ENCODE measurements around the gene BNIP5.

BNIP5 gene, protein sequence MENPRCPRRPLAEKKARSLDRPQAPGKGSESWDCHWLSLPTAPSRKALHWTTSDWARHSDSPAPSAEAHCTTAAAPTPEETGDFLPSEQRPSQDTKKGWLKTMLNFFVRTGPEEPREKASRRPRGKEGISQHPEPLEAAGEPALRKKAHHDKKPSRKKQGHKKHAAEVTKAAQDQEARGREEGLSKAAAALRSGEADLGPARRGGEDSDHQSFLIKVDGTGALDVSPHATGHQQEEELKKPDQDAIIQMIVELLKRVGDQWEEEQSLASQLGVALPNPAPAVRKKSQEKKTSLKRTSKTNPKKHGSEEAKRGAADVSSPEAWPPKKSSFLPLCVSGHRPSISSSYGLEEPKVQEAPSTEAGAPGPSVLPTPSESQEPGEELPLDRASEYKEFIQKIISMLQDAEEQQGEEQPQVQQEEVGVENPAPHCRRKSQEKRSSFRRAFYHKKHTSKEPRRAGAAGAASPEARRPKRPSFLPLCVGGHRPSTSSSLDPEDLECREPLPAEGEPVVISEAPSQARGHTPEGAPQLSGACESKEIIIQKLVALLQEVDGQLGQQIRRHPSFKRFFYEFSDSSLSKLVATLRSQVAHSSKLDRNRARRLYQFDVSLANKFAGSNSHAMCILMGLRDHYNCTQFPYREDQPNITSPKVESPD

DNA sequence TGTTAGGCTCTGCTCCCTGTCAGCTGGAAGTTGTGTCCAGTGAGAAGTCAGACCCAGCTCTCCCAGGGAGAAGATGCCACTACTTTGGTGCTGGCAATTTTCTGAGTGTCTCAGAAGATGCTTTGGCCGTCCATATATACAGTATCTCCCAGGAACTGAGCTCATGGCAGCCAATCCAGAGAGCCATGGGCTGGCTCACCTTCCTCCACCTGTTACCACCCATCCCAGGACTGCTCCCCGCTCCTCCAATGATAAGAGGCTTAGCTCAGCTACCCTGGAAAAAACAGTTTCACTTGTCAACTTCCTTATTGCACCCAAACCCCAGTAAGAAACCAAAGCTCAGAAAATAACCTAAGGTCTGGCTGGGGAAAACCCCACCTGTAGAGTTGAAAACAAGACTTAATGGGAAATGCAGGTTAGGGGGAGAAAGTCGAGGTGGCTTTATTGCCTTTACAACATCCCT is at the start of gene BNIP5:
Gene BNIP5 (minus strand): TSS at position 110 of the 463 bp plus-strand sequence. CDS start 6,198 bp downstream, outside the sequence.
- no peak for DNase-seq (ENCODE audit: low read depth in 2 of 2)

DNA sequence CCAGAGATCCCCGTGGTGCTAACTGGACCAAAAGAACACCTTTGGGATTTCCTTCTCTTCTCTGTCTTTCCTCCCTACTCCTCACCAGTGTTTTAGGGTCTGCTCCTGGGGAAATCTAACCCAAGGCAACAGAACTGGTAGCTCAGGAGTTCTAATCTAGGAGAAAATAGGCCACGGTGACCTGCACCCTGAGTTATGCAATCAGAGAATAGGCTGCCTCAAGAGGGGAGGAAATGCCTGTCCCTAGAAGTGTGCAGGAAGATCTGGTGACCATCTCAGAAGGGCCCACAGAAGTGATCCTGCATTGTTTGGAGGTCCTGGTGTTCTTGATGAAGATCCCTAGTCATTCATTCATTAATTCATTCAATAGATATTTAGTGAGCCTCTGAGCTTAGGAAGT is 47.4 kb upstream of the BNIP5 start:
- no peak for DNase-seq (ENCODE audit: low read depth in 2 of 2)

DNA sequence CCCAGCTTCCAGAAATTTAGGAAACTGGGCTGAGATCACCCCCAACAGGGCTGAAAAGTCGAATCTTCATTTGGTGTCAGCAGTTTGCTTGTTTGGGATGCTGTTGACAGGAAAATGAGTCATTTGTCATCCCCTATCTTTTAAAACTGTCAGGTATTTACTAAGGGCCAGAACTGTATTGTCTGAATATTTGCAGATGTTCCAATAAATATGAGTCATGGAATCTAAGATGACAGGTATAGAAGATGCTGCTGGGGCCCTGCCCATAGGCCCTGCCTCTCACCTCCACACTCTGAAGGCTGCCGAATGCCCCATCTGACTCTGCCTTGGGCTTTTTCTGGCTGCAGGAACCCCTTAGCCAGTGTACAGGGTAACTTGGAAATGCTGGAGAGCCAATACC is 46.9 kb upstream of the BNIP5 start:
- no peak for DNase-seq (ENCODE audit: low read depth in 2 of 2)

DNA sequence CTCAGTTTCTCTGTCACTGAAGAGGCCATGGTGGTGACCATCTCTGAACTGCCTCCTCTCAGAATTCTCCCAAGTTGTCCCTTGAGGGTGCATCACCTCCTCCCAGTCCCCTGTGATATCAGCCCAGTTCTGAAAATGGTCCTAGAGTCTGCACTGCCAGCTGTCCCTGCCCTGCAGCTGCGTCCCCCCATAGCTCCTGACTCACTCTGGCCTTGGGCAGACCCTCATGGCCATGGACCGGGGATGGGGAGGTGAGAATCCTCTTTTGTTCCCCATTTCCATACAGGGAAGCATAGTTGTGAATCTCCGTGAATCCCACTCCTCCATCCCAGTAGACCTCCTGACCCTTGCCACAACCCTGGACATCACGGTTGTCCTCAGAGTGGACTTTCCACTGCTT is 46.3 kb upstream of the BNIP5 start:
- DNase-seq (ENCODE audit: low read depth in 2 of 2), result no peak

DNA sequence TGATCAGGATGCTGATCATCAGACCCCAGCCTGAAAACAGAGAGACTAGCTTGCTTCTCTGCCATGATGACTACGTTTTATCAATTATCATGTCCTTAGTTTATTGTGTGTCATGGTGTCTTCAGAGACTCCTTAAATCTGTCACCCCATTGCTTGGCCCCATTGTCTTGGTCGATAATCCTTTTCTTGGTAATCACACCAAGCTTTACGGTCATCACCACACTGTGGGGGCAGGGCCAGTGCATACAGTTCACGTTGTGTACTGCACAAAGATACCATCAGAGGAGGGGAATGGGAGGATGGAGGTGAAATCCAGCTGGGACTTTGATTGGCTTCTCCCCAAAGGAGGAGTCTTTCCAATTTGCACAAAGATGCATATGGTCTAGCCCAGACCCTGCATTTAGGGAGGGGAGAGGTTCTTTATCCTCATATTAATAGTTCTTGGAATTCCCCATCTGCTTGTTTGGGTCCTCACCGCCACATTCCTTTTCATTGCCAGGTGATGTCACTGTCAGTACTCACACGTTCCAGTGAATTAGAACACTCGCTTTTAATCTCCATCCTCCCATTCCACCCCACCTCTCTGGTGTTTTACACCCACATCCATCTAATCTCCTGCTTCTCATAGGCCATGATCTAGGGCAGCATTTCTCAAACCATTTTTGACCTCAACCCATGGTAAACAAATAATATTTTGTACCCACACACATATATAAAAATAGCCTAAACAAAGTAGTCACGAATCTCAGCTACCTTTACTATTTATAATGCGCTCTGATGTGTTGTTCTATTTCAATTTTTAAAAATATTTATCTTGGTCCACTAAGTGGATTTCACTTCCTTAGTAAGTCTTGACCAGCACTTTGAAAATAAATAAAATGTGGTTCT is 45.1 kb upstream of the BNIP5 start:
- DNase-seq (ENCODE audit: low read depth in 2 of 2), result no peak

DNA sequence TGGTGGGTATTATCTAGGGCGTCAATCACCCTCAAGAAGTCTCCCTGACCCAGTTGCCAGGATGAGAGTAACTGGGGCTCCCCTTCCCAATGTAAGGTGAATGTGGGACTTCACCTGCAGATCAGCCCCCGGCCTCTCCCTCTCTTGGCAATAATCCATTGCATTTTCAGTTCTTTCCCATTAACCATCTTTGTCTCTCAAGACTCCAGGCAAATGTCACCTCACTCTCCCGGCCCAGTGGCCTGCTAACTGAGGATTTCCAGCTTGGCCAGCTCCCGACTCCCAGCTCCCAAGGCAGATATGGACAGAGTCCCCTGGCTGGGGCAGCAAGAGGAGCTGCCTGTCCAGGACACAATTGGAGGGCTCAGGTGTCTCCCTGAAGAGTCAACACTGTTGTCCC is 43.5 kb upstream of the BNIP5 start:
- no peak for DNase-seq (ENCODE audit: low read depth in 2 of 2)

DNA sequence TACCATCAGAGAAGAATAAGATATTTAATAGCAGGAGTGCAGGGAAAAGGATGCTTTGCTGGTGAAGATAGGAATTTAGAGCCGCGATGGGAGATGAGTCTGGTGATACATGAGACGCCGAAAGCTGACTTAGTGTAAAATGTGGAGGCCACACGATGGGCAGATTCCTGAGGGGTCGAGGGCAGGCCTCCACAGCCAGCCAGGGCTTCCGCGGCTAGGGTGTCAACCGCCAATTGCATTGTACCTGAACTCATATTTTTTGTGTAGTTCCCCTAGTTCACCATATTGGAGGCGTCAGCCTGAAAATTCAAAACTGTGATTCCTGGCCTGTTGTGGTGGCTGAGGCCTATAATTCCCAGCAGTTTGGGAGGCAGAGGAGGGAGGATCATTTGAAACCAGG is 42.2 kb upstream of the BNIP5 start:
- DNase-seq (ENCODE audit: low read depth in 2 of 2), result no peak

DNA sequence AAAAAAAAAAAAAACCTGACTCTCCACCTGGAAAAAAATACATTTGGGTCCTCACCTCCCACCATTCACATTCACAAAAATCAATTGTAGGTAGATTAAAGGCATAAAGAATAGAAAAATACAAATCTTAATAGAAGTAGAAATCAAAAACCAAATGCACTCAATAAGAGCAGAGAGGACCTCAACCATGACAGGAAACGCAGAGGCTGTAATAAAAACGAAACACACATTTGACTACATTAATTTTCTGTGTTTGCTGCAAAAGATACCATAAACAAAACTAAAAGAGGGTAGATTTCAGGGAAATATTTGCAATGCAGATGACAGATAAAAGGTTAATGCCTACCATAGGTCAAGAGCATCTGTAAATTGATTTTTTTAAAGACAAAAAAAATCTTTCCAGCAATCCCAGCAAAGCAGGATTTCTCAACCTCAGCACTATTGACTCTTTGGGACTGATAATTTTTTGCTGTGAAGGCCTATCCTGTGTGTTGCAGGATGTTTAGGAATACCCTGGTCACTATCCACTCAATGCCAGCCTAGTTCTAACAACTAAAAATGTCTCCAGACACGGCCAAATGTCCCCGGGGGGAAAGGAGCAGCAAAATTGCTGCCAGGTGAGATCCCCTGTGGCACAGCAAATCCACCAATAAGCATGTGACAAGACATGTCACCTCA is 41.7 kb upstream of the BNIP5 start:
- no peak for DNase-seq (ENCODE audit: low read depth in 2 of 2)

DNA sequence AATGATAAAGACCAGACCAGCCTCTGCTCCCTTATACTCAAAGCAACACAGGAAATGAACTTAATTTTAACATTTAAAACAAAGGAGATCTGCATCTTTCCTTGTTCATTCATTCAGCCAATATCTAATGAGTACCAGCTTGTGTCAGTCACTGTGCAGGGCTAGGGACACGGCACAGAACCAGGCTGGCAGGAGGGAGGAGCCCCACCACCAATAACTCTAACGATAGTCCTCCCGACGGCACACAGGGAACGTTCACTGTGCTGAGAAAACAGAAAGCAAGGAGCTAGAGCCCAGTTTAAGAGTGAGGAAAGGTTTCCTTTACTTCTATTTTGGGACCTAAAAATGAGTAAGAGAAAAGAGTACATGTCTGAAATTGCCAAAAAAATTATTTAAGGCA is 40.9 kb upstream of the BNIP5 start:
- no peak for DNase-seq (ENCODE audit: low read depth in 2 of 2)

DNA sequence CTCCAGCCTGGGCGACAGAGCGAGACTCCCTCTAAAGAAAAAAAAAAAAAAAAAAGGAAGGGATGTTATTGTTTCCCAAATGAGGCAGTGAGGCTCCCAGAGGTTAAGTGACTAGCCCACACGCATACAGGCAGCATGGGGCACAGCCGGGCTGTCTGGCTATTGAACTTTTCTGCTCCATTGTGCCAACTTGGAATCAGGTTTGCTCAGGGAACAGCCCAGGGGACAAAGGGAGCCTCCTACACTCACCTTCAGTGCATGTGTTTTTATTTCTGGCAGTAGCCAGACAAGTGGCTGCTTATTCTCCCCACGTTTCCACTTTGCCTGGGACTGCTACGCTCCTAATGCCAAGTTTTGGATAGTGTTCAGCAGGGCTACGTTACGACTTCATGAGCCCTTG is 40.1 kb upstream of the BNIP5 start:
- no peak for DNase-seq (ENCODE audit: low read depth in 2 of 2)

DNA sequence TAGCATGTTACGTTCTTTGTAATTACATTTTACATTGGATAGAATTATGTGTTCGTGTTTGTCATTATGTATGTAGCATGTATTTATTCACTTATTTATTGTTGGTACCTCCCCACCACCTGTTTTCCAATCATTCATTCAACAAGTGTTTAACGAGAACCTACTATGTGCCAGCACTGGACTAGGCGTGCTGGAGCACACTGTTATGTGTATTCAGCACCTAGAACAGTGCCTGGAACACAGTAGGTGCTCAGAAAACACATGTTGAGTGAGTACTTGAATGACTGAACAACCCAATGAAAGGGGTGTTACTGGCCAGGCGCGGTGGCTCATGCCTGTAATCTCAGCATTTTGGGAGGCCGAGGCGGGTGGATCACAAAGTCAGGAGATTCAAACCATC is 39.5 kb upstream of the BNIP5 start:
- DNase-seq (ENCODE audit: low read depth in 2 of 2), result no peak

DNA sequence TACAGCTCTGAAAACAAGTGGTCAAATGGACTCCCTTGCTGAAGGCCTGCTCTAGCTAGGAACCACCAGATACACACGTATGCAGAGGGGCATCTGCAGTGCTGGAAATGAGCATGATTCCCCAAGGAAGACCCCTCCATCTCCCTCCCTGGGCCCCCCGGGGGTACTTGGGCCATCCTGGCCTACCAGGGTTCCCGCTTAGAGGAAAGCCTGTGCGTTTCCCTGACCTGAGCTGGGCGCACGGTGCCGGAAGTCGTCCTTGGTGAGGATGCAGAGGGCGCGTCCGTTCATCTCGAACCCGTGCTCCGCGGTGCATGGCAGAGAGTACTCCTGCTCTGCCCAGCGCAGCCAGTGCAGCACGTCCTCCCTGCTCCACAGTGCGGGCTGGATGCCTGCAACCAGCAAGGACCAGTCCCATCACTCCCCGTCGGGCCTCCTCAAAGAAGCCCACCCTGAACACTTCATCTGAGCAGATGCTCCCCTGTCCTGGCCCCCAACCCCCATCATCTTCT is 39.0 kb upstream of the BNIP5 start:
- DNase-seq (ENCODE audit: low read depth in 2 of 2), result no peak

DNA sequence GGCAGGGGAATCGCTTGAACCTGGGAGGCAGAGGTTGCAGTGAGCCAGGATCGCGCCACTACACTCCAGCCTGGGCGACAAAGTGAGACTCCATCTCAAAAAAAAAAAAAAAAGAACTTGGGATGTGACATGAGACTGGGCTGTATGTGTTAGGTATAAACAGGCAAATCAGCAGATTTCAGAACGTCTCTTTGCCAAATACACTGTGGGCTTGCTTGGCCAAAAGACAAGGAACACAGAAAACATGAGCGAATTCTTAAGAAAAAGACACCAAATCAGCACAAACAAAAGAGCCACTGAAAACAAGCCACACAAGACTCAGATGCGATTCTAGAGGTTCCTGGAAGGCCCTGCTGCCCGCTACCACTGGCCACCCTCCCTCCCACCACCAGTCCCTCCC is 38.3 kb upstream of the BNIP5 start:
- DNase-seq (ENCODE audit: low read depth in 2 of 2), result no peak

DNA sequence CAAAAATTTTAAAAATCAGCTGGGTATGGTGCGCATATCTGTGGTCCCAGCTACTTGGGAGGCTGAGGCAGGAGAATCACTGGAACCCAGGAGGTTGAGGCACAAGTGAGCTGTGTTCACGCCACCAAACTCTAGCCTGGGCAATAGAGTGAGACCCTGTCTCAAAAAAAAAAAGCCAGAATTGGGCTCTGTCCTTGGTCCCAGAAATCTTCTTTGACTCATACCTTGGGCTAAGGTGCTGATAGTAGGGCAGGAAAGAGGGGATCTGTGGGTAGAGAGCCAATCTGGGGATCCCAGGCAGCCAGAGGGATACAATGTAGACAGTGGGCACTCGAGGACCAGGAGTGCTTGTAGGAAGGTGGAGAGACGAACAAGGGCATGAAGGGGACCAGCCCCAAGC is 37.5 kb upstream of the BNIP5 start:
- no peak for DNase-seq (ENCODE audit: low read depth in 2 of 2)

DNA sequence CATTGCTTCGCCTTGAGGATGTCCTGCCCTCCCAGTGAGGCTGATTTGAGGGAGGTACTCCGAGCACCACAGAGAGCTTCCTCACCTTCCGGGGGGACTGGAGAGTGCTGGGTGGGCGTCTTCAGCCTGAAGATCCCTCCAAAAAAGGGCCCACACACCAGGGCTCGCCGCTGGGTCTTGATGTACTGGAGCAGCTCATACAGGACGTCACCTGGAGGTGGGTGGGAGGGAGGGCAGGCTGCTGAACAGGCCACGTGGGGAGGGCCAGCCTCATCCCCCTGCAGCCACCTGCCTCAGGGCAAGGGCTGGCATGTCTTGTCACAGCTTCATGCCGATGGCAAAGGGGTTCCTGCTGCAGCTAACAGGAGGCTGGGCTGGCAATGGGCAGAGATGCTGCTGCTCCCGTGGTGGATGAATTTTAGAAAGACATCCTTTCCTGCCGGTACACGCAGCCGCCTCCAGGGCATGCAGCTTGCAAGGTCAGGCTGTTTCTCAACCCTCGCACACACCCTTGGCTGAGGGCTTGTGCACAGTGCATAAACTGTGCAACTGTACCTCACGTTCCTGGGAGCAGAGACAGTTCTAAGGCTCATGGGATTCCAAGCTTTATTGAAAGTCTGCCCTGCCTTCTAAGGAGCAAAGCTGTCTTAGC is 36.8 kb upstream of the BNIP5 start:
- DNase-seq (ENCODE audit: low read depth in 2 of 2), result no peak

DNA sequence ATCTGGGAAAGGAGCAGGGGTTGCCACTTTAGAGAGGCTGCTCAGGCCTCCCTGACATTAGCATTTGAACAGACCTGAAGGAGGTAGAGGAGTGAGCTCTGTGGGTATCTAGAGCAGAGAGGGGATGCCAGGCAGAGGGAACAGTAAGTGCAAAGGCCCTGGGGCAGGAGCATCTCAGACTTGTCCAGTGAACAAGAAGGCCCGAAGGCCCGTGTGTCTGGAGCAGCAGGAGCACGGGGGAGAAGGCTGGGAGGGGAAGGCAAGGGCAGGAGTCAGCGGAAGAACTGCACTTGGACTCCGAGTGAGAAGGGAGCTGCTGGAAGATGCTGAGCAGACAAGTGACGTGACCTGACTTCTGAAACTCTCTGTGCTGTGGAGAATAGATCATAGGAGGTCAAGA is 35.4 kb upstream of the BNIP5 start:
- DNase-seq (ENCODE audit: low read depth in 2 of 2), result no peak

DNA sequence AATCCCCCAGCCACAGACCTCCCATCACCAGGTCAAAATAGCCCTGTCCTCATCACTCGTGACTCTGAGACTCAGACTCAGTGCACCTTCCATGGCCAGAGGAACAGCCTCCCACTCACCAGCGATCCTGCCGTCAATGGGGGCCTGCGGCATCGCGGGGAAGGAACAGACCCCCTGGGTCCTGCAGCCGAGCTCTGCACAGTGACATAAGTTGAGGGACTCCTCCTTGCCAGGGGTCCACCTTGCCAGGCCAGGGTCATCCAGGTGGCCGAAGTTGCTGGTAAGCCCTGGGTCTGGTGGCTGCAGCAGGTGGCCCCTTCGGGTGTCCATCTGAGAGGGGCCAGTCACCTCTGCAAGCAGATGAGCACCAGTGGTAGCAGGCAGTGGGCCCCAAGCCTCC is 34.5 kb upstream of the BNIP5 start:
- no peak for DNase-seq (ENCODE audit: low read depth in 2 of 2)

DNA sequence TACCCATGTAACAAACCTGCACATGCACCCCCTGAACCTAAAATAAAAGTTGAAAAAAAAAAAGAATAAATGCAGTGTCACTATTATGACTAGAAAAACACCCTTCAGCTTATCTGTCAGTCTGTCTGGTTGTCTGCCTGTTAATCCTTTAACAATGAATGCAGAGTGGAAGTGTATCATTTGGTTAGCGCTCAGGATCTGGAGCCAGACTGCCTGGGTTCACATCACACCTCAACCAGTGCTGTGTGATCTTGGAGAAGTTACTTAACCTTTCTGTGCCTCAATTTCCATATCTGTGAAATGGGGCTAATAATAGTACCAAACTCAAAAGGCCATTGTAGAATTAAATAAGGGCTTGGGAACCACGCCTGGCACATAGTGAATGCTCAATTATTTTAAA is 34.0 kb upstream of the BNIP5 start:
- no peak for DNase-seq (ENCODE audit: low read depth in 2 of 2)

DNA sequence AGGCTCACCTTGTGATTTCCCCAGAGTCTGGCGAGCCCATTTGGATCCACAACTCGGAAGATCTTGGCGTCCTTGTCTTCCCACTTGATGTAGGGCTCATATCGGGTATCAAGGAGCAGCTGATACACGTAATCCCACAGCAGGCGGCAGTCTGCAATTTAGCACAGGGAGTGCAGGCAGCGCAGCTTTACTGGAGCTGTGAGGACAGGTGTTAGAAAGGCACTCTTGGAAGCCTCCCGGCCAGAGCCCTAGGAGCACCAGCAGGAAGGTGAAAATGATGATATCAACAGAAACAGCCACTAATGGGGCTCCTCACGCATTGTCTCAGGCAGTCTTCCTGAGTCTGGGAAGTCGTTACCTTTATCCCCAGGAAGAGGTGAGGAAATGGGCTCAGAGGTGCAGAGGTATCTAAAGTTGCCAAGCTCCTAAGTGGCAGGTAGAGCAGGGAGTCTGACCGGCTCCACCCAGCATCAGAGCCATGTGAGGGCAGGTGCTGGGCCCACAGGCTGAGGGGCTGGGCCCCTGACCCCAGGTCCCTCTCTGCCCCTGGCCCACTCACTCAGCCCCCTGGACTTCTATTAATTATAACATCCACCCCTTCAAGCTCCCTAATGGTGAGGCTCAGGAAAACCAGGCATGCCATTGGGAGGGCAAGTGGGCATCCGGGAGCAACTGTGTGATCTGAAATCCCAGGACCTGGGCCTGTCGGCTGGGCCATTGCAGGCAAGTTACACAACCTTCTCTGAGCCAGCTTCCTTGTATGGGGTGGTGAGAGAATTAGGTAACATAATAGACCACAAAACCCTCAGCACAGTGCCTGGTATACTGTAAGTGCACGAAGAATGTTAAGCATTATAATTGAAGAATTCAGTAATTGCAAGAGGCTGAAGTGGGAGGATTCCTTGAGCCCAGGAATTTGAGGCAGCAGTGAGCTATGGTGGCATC is 32.5 kb upstream of the BNIP5 start:
- no peak for DNase-seq (ENCODE audit: low read depth in 2 of 2)

DNA sequence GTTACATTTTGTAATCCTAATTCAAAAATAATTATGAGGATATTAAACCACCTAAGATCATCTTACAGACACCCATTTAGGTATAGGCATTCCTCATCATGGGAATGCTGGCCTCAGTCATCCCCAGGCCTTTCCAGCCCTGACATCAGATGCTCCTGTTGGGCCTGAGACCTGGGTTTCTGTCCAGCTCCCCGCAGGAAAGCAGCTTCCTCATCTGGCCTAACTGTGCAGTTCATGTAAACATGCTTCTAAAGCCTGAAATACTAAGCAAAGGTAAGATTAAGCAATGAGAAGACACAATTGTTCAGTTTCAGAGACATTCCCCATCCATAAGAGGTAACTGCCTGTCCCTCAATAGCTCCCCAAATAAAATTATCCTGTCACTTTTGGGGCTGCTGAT is 31.7 kb upstream of the BNIP5 start:
- DNase-seq (ENCODE audit: low read depth in 2 of 2), result no peak
